ENCODE results near the gene LRP1B.
"Not testable (repeated sequence)": the region's sequence is repeated elsewhere in the genome, so short reads cannot be mapped to it uniquely, and the experiment has no call there.

The LRP1B gene

DNA sequence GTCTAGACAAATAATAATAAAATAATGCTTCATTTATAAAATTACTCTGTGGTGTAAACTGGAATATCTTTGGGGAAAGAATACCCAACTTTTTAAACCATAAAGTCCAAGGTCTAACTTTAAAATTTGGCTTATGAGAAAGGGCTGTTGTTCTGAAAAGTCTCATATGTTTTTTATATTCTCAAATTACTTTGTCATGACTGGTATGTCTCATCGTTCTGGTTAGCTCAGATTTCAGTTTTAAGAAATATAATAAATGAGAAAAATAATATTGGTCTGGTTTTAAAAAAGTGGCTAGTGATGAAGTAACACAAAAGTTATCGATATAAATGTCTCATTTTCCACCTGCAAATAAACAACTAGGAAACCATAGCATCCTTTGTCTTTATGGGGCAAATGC, 1658.1 kb downstream of the LRP1B start:
- DNase-seq = no peak

- no peak for DNase-seq
These were observed 1665.5 kb downstream of the LRP1B start for GRCh38 chr2:140465301-140465700.

GRCh38 chr2:140462990-140463389, 1667.8 kb downstream of the LRP1B start:
- DNase-seq = no peak

DNA sequence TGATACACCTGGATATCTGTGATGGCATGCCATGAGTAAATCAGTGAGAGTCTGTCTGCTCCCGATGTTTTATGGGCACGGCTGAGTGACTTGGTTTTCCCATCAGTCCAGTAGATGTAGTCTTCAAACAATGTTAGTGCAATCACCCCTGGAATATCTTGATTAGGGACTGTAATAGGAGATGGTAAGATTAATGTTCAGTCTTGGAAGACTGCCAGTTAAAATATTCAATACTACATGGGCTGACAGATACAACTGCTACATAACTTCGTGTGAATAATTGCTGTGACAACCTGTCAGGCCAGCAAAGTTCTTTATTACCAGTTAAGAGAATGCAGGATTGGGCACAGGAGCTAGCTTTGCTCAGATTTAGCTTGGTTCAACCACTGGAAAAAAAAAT, 1673.3 kb downstream of the LRP1B start:
- no peak for DNase-seq

- DNase-seq = no peak
These were observed 1675.5 kb downstream of the LRP1B start for GRCh38 chr2:140455315-140455714.

GRCh38 chr2:140454717-140455116, 1676.1 kb downstream of the LRP1B start:
- no peak for DNase-seq

- no peak for DNase-seq
These were observed 1679.5 kb downstream of the LRP1B start for GRCh38 chr2:140451324-140451723.

- DNase-seq = no peak
These were observed 1688.5 kb downstream of the LRP1B start for GRCh38 chr2:140442319-140442718.

DNA sequence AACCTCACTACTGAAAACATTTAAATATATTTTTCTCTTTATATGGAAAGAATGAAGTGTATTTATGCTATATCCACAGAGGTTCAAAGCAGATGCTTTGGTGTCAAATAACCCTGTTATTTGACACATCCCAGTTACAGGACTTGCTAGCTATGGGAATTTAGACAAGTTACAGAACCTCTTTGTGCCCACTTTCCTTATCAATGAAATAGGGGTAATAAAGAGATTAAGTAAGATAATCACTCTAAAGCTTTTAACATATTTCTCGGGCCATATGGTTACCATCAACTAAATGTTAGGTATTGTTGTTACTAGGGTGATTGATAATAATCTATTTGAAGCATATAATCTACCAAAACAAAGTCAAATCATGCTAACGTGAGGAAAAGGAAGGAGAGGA, 1690.0 kb downstream of the LRP1B start:
- no peak for DNase-seq

DNA sequence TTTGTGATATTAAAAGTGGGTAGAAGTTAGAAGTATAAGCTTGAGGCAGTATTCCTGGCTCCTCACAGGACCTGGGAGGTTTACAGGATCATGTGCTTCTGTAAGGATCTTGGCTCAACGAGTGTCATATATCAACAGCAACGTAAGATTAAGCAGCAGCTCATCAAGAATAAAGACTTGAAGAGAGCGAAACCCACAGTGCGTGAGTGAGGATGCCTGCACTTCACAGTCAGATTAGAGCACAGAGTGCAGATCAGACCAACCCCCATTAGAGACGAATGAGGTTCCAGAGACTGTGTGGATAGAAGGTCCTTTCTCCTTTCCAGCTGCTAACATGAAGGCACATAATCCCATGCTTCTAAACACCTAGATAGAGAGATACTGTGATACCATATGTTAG, 1693.9 kb downstream of the LRP1B start:
- DNase-seq = no peak

GRCh38 chr2:140427033-140427432, 1703.8 kb downstream of the LRP1B start:
- DNase-seq = not testable (repeated sequence)

DNA sequence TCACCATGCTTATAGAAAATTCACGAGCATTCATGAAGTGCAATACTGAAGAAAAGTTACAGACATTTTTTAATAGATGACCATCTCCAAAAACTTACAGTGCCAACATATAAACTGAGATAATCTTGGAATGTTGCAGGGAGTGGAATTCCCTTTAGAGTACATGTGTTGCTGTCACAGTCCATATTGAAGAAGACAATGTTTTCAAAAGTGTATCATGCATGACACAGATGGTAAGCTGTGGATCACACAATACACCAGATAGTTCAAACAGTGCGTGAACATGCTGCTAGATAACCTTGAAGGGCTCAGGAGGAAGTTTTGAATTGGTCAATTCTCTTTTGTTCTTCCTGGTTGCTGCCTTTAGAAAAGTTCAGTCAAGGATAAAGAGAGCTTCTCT, 1706.3 kb downstream of the LRP1B start:
- no peak for DNase-seq

GRCh38 chr2:140422759-140423158, 1708.1 kb downstream of the LRP1B start:
- no peak for DNase-seq

DNA sequence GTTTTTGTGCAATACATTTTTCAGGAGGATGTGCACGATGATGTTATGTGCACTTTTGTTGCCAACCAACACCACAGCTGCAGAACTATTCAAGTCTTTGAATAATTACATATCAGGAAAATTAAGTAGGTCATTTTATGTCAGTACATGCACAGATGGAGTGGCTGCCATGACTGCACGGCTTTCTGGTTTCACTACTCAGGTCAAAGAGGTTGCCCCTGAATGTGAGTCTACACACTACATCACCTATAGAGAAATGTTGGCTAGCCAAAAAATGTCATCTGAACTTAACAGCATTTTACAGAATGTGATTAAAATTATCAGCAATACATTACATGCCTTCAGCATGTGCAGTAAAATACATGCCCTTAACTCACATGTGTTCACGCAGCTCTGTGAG, 1713.3 kb downstream of the LRP1B start:
- no peak for DNase-seq

GRCh38 chr2:140416577-140416976, 1714.2 kb downstream of the LRP1B start:
- no peak for DNase-seq

DNA sequence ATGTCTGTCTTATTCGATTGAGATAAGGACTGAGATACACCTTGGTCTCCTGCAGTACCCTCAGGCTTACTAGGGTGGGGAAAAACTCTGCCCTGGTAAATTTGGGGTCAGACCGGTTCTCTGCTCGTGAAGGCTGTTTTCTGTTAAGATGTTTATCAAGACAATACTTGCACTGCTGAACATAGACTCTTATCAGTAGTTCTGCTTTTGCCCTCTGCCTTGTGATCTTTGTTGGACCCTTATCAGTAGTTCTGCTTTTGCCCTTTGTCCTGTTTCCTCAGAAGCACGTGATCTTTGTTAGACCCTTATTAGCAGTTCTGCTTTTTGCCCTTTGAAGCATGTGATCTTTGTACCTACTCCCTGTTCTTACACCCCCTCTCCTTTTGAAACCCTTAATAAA, 1715.8 kb downstream of the LRP1B start:
- DNase-seq = not testable (repeated sequence)

- DNase-seq = no peak
These were observed 1720.1 kb downstream of the LRP1B start for GRCh38 chr2:140410695-140411094.

DNA sequence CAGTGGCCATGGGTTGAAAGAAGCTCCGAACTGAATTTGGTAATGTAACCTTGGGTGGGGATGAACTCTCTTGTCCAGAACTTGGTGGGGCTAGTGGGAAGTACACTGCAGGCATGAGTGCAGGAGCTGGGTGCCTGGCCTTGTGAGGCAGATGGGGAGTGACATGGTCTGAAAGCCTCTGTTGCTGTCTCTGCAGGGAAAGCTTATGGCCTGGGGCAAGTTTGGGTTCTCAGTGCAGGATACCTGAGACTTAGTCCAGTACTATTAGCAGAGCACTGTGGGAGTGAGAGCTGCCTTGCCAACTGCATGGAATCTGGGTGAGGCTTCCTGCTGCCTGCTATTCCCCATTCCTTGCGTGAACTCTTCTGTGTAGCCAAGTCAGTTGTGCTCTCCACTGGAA, 1729.8 kb downstream of the LRP1B start:
- DNase-seq = no peak

DNA sequence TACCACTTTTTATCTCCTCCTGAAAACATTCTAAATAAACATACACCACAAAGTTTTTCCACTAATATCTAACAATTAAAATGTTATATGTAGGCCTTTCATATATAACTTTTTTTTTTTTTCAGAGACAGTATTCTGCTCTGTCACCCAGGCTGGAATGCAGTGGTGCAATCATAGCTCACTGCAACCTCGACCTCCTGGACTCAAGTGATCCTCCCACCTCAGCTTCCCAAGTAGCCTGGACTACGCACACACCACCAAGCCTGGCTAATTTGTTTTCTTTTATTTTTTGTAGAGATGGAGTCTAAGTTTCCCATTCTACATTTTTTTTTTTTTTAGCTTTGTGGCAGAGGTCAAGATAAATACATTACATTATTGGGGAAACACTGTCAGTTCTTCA, 1738.0 kb downstream of the LRP1B start:
- DNase-seq = no peak

DNA sequence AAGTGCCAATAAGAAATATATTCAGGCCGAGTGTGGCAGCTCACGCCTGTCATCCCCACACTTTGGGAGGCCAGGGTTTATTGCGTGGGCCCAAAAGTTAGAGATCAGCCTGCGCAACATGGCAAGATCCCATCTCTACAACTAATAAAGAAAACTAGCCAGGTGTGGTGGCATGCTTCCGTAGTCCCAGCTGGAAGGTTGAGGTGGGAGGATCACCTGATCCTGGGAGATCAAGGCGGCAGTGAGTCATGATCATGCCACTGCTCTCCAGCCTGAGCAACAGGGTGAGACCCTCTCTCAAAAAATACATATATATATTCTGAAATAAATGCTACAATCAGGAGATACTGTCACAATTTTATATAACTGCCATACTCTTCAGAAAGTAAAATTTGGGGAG, 1745.9 kb downstream of the LRP1B start:
- no peak for DNase-seq

DNA sequence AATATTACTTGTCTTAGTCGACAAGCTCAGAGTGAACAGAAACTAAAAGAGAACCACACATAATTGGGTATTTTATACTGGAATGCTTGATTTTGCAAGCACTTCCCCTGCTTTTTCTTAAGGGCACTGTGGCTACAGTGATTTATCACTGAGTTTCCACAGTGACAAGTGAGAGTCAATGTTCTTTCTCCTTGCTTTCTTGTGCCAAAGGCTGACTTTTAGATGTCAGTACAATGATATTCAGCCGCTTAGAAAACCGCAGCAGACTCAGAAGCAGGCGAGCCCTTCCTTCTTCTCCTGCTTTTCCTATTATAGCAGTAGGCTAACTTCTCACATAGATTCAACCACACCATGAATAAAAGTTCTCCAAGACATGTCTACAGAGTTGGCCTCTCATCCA, 1747.0 kb downstream of the LRP1B start:
- DNase-seq = no peak

GRCh38 chr2:140376686-140377085, 1754.1 kb downstream of the LRP1B start:
- DNase-seq = no peak

- no peak for DNase-seq
These were observed 1767.7 kb downstream of the LRP1B start for GRCh38 chr2:140363131-140363530.

DNA sequence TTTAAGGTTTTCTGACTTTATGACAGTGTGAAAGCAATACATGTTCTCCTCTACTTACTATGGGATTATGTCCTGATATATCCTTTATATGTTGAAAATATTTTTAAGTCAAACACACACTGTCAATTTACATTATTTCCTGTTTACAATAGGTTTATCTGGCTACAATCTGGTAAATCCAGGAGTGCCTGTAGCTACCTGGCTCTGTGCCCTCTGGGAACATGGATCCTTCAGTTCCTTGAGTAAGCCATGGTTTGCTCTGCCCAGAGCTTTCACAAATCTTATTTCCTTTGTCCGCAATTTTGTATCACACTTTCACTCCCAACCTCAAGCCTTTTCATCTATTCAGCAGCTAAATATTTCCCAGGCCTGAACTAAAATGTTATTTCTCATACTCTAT, 1768.5 kb downstream of the LRP1B start:
- DNase-seq = no peak

DNA sequence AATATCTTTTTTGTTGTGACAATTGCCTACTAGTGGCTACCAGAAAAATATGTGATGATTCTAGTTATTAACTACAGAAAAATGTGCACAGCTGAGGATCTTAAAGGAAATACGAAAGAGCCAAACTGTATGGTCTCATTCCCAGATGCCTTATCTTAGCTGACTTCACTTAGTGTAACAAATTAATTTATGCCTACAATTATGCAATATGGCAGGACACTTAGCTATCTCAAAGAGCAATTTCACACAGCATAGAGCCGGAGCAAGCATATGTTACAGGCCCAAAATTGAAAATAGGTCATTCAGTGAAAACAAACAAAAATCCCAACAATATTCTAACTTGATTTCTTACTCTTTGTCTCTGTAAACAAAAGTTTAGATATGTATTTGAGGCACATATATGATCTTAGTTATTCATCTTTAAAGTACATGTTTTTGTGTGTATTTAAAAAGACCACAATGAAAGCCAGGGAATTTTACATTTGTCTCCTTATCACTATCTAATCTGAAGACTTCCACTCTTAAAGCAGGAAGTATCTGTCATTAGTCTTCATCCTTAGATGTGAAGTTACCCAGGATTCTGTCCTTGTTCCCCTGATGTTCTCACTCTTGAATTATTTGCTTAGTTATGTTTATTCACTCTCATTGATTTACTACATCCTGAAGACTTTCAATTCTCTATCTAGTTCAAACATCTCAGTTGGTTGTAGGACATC, 1771.6 kb downstream of the LRP1B start:
- no peak for DNase-seq

DNA sequence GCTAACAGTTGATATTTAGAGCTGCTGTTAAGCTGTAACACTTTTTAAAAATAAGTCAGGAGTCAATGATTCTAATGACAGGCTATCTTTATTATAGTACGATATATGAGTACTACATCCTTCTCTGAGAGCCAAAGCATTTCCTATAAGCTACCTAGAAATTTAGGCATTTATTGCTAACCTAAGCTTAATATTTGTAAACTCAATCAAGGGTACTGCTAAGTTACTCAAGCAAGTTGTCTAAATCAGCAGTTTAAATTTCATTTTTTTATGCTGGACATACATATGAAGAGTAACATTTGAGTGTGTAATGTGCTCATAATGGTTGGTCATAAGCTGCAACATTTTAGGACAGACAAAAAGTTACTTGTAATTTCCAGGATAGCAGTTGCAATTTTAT, 1774.1 kb downstream of the LRP1B start:
- no peak for DNase-seq
